SU-DHL-6 (cell line): ENCODE results near the gene APOL1.

ENCODE experiments used
- CTCF ChIP-seq: fragments of 200-600 bp; sonication (generic); IDR thresholded peaks from one replicate; pipeline ENCODE4 v1.5.1; 2017; ENCODE audit warnings: antibody characterized with exemption, mild to moderate bottlenecking, low read length, moderate library complexity; ENCODE audit not compliant: insufficient read depth, poor library complexity, severe bottlenecking
- EZH2phosphoT487 ChIP-seq: fragments of 200-600 bp; sonication (generic), shearing (Covaris generic); conservative IDR thresholded peaks from 2 replicates; pipeline ENCODE4 v1.6.1; 2018; ENCODE audit warnings: mild to moderate bottlenecking, antibody characterized with exemption, low read length, moderate library complexity, mixed read lengths

- TF ChIP-seq CTCF (no peak), EZH2phosphoT487 (no peak)
Measured at GRCh38 chr22:36296690-36297089, 43.8 kb downstream of the APOL1 start.
